PC-9 (cell line): ENCODE results near the gene SORCS2. TPM values are rescaled to one million over a fixed set of nuclear protein-coding genes. Genes with fewer than 3 reads are reported as not detected.
A peak's percentile ranks its signal among the peaks of the same experiment; 100 is the strongest.

ENCODE experiments used
- BruUV-seq: library from RNA; stranded (reverse); fragments of 400-500 nt; replicated peaks from 2 replicates; lab custom pipeline; 2021; lab: Mats Ljungman, UMichigan
- CTCF ChIA-PET: fragments of 300-600 bp; sonication (Branson Sonifier 250); formaldehyde crosslinking; loops from one replicate; lab custom pipeline; 2022; ENCODE audit warnings: antibody characterized with exemption; lab: Charles Lee
- POLR2A ChIA-PET: fragments of 300-600 bp; sonication (Branson Sonifier 250); formaldehyde crosslinking; loops from one replicate; lab custom pipeline; 2022; ENCODE audit warnings: antibody characterized with exemption; ENCODE audit not compliant: unreplicated experiment; lab: Charles Lee
- DNase-seq, 2 experiments: peaks; one replicate each; pipeline versions ENCODE4 v3.0.0 to v3.0.0-alpha.2; 2015 to 2022; ENCODE audit warnings: mixed read lengths in 1 of 2
- H2AFZ ChIP-seq: fragments of 200-600 bp; sonication (generic); 2 replicates; pipeline ENCODE4 v1.8.1; 2017; ENCODE audit warnings: antibody characterized with exemption
- H3F3A ChIP-seq: fragments of 200-600 bp; sonication (generic); 2 replicates; pipeline ENCODE4 v1.8.1; 2017; ENCODE audit warnings: antibody characterized with exemption, mild to moderate bottlenecking, low read depth; ENCODE audit not compliant: insufficient read depth
- H3K27ac ChIP-seq: fragments of 200-600 bp; sonication (generic); 2 replicates; pipeline ENCODE4 v1.6.1; 2016; ENCODE audit warnings: mixed run types
- H3K27me3 ChIP-seq: fragments of 200-600 bp; sonication (generic); 2 replicates; pipeline ENCODE4 v1.6.1; 2016; ENCODE audit warnings: low read depth, mixed run types; ENCODE audit not compliant: insufficient read depth
- H3K36me3 ChIP-seq: fragments of 200-600 bp; sonication (generic); 2 replicates; pipeline ENCODE4 v1.6.1; 2016; ENCODE audit warnings: low read depth, mixed run types
- H3K4me1 ChIP-seq: fragments of 200-600 bp; sonication (generic); replicated peaks from 2 replicates; pipeline ENCODE4 v1.6.1; 2016; ENCODE audit warnings: mixed run types; ENCODE audit not compliant: insufficient read depth
- H3K4me2 ChIP-seq: fragments of 200-600 bp; sonication (generic); 2 replicates; pipeline ENCODE4 v1.6.1; 2017; ENCODE audit warnings: mixed run types
- H3K4me3 ChIP-seq: fragments of 200-600 bp; sonication (generic); 2 replicates; pipeline ENCODE4 v1.6.1; 2016; ENCODE audit warnings: mixed run types
- H3K79me2 ChIP-seq: fragments of 200-600 bp; sonication (generic); 2 replicates; pipeline ENCODE4 v1.6.1; 2017; ENCODE audit warnings: low read depth, mixed run types
- H3K9me2 ChIP-seq: fragments of 200-600 bp; sonication (generic); 2 replicates; pipeline ENCODE4 v1.8.1; 2017; ENCODE audit warnings: mild to moderate bottlenecking; ENCODE audit not compliant: insufficient read depth
- H3K9me3 ChIP-seq: fragments of 200-600 bp; sonication (generic); 2 replicates; pipeline ENCODE4 v1.8.1; 2016; ENCODE audit warnings: low read depth; ENCODE audit not compliant: insufficient read depth
- H4K20me1 ChIP-seq: fragments of 200-600 bp; sonication (generic); 2 replicates; pipeline ENCODE4 v1.8.1; 2017; ENCODE audit not compliant: insufficient read depth
- EZH2 ChIP-seq: fragments of 200-600 bp; sonication (generic); IDR thresholded peaks from 2 replicates; pipeline ENCODE4 v1.8.0; 2017; ENCODE audit warnings: antibody characterized with exemption, low read depth
- intact Hi-C: fragments of 100-400 bp; cut with micrococcal nuclease; formaldehyde crosslinking; loops from one replicate; pipeline ENCODE4 v1.10.0; 2022; ENCODE audit not compliant: unreplicated experiment
- total RNA-seq: library from RNA; stranded (reverse); gene quantifications from 2 replicates; pipeline ENCODE4 v1.2.3, GENCODE V29; 2021
- TF ChIP-seq, protein P1 (sequence below): fragments of 200-600 bp; sonication (generic); conservative IDR thresholded peaks from 2 replicates; pipeline ENCODE4 v1.6.1; 2017; ENCODE audit warnings: mixed run types, antibody characterized with exemption, mild to moderate bottlenecking, moderate library complexity

The SORCS2 gene
- total RNA-seq, 1 experiment from 2014 or later = 25.8 TPM

DNA sequence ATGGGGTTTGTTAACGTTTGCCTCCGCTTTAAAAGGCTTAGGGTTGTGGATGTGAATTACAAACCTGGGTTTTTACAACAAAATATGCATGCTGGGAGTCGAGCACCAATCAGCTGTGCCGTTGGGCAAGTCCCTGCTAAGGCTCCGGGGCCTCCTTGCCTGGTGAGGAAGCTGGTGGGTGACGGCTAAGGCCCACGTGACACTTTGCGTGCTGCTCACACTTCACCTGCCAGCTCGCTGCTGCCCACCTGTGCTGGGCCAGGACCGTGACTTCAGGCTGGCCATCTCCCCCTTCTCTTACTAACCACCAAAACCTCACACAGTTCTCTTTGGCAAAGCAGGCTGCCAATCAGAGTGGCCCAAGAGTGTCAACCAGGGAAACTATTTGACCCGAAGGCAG lies 569.0 kb downstream of the SORCS2 start:
- Histone ChIP-seq H3K9me3 (no peaks in the 10 kb centered on the region), H3K27ac (no peak overlapping the region), H4K20me1 (peaks cover 100% of the 10 kb centered on the region), H3K4me2 (no peak overlapping the region), H2AFZ (no peak overlapping the region), H3K27me3 (no peaks in the 10 kb centered on the region), H3K9me2 (no peaks in the 10 kb centered on the region), H3F3A (peaks cover 46% of the 10 kb centered on the region; the same call in 1 of the 2 replicates), H3K36me3 (no peaks in the 10 kb centered on the region; the same call in 1 of the 2 replicates), H3K4me3 (no peak overlapping the region), H3K4me1 (peaks cover 17% of the 10 kb centered on the region; the same call in 1 of the 2 replicates), H3K79me2 (peaks cover 96% of the 10 kb centered on the region)
- intact Hi-C loops = loop anchor here (5.0 kb wide), 1 partner anchor 226 kb away; no protein-coding TSS in a partner anchor
- no peak for DNase-seq
- TF ChIP-seq EZH2 = no peak
- TF ChIP-seq, protein P1, sequence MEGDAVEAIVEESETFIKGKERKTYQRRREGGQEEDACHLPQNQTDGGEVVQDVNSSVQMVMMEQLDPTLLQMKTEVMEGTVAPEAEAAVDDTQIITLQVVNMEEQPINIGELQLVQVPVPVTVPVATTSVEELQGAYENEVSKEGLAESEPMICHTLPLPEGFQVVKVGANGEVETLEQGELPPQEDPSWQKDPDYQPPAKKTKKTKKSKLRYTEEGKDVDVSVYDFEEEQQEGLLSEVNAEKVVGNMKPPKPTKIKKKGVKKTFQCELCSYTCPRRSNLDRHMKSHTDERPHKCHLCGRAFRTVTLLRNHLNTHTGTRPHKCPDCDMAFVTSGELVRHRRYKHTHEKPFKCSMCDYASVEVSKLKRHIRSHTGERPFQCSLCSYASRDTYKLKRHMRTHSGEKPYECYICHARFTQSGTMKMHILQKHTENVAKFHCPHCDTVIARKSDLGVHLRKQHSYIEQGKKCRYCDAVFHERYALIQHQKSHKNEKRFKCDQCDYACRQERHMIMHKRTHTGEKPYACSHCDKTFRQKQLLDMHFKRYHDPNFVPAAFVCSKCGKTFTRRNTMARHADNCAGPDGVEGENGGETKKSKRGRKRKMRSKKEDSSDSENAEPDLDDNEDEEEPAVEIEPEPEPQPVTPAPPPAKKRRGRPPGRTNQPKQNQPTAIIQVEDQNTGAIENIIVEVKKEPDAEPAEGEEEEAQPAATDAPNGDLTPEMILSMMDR = no peak
- POLR2A ChIA-PET = no interaction called here
- no TSS peak for BruUV-seq
- CTCF ChIA-PET = no interaction called here

DNA sequence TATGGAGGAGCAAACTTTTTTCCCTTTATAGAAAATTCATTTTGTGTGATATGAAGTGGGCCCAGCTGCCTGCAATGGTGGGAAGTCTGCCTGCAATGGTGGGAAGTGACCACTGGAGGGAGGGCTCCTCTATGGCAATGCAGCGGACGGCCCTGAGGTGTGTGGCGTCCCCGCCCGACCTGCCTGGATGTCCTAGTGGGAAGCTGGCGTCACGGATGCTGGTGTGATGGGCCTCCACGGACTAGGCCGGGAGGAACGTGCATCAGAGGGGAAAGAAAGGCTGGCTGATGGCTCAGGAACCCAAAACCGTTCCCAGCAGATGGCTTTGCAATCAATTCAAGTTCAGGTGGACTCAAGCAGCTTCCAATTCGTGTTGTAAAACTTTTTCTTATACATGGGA lies 569.4 kb downstream of the SORCS2 start:
- peak in 1 of 2 experiments; percentile 46 for DNase-seq
- Histone ChIP-seq H3K27ac (no peak overlapping the region), H3K9me2 (no peaks in the 10 kb centered on the region), H3K4me2 (no peak overlapping the region), H3F3A (peaks cover 47% of the 10 kb centered on the region; the same call in 1 of the 2 replicates), H3K79me2 (peaks cover 92% of the 10 kb centered on the region), H3K27me3 (no peaks in the 10 kb centered on the region), H3K4me1 (peaks cover 13% of the 10 kb centered on the region; the same call in 1 of the 2 replicates), H3K36me3 (no peaks in the 10 kb centered on the region; the same call in 1 of the 2 replicates), H4K20me1 (peaks cover 99% of the 10 kb centered on the region), H3K9me3 (no peaks in the 10 kb centered on the region), H3K4me3 (no peak overlapping the region), H2AFZ (no peak overlapping the region)
- intact Hi-C loops = loop anchor here (5.0 kb wide), 1 partner anchor 226 kb away; no protein-coding TSS in a partner anchor
- CTCF ChIA-PET = interaction anchor here (0.5 kb wide), 1 partner anchor 40 kb away, joined by 9 read pairs; no protein-coding TSS in a partner anchor
- TF ChIP-seq EZH2 = no peak
- TF ChIP-seq, protein P1 = peak; percentile 63
- no TSS peak for BruUV-seq
- POLR2A ChIA-PET = no interaction called here

DNA sequence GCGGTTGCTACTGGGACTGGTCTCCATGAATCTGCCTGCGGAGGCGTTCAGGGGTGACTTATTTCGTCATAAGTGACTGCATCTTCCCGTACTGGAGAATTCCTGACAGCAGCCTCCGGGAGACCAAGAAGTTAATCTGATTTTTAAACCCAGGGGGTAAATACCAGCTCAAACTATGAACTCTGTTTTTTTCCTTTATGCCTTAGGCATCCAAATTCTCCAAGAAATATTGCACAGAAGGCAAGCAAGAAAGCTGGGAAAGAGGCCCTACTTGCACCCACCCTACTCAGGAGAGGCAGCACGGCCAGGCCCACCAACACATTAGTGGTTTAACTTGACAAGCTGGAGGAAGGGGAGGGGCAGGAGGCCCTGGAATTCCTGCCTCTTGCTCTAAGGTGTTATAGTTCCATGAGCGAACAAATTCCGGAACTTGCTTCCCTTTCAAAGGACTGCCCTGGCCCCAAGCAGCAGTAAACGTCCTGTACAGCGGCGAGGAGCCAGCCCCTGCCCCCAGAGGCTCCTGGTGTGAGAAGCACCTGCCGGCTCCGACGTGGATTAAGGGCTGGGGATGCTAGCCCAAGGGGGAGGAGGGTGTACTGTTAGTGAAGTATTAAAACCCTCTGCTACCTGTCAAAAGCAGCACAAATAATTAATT lies 570.2 kb downstream of the SORCS2 start:
- ChIA-PET POLR2A (no interaction called here), CTCF (interaction anchor here (0.5 kb wide), 1 partner anchor 39 kb away, joined by 9 read pairs; no protein-coding TSS in a partner anchor)
- H4K20me1 ChIP-seq = peaks cover 99% of the 10 kb centered on the region
- no peak overlapping the region for H3K4me3 ChIP-seq
- no peak overlapping the region for H3K27ac ChIP-seq
- H3K36me3 ChIP-seq = no peaks in the 10 kb centered on the region; the same call in 1 of the 2 replicates
- no peaks in the 10 kb centered on the region for H3K9me3 ChIP-seq
- no peak for DNase-seq
- BruUV-seq = no TSS peak
- H3K27me3 ChIP-seq = no peaks in the 10 kb centered on the region
- peaks cover 91% of the 10 kb centered on the region for H3K79me2 ChIP-seq
- intact Hi-C loops = loop anchor here (5.0 kb wide), 1 partner anchor 225 kb away; no protein-coding TSS in a partner anchor
- H2AFZ ChIP-seq = no peak overlapping the region
- H3K4me2 ChIP-seq = no peak overlapping the region
- H3K9me2 ChIP-seq = no peaks in the 10 kb centered on the region
- TF ChIP-seq EZH2 = no peak
- TF ChIP-seq, protein P1 = no peak
- H3K4me1 ChIP-seq = peaks cover 8% of the 10 kb centered on the region; the same call in 1 of the 2 replicates
- peaks cover 48% of the 10 kb centered on the region; the same call in 1 of the 2 replicates for H3F3A ChIP-seq
